ENCODE results near the gene CMPK2. TPM values are rescaled to one million over a fixed set of nuclear protein-coding genes. Genes with fewer than 3 reads are reported as not detected.

The CMPK2 gene
- total RNA-seq, 1 donor from 2014 or later: 0.49 TPM

- no peak for DNase-seq (ENCODE audit: low spot score)
- no peaks in the 10 kb centered on the region for H3K4me1 Mint-ChIP-seq (ENCODE audit: unreplicated experiment)
- peaks cover 28% of the 10 kb centered on the region for H3K9me3 Mint-ChIP-seq (ENCODE audit: unreplicated experiment)
- TF ChIP-seq CTCF (IDR thresholded peaks at IDR 0.05; ENCODE audit: unreplicated experiment): no peak
- H3K27ac Mint-ChIP-seq (ENCODE audit: unreplicated experiment): no peak overlapping the region
- H3K36me3 Mint-ChIP-seq (ENCODE audit: low read depth, unreplicated experiment): peaks cover 16% of the 10 kb centered on the region
- peaks cover 3% of the 10 kb centered on the region for H3K27me3 Mint-ChIP-seq (ENCODE audit: unreplicated experiment)
- no peak overlapping the region for H3K4me3 Mint-ChIP-seq (ENCODE audit: unreplicated experiment)
Measured at GRCh38 chr2:6845312-6845711, 20.4 kb downstream of the CMPK2 start.

GRCh38 chr2:6841537-6842287, 24.0 kb downstream of the CMPK2 start:
- no peak overlapping the region for H3K27ac Mint-ChIP-seq (ENCODE audit: unreplicated experiment)
- no peak overlapping the region for H3K4me3 Mint-ChIP-seq (ENCODE audit: unreplicated experiment)
- TF ChIP-seq CTCF (IDR thresholded peaks at IDR 0.05; ENCODE audit: unreplicated experiment): no peak
- H3K27me3 Mint-ChIP-seq (ENCODE audit: unreplicated experiment): peaks cover 3% of the 10 kb centered on the region
- peaks cover 29% of the 10 kb centered on the region for H3K9me3 Mint-ChIP-seq (ENCODE audit: unreplicated experiment)
- no peak for DNase-seq (ENCODE audit: low spot score)
- H3K4me1 Mint-ChIP-seq (ENCODE audit: unreplicated experiment): no peaks in the 10 kb centered on the region
- H3K36me3 Mint-ChIP-seq (ENCODE audit: low read depth, unreplicated experiment): peaks cover 13% of the 10 kb centered on the region

GRCh38 chr2:6838673-6839319, 26.9 kb downstream of the CMPK2 start:
- no peak for DNase-seq (ENCODE audit: low spot score)
- H3K4me3 Mint-ChIP-seq (ENCODE audit: unreplicated experiment): no peak overlapping the region
- peaks cover 3% of the 10 kb centered on the region for H3K27me3 Mint-ChIP-seq (ENCODE audit: unreplicated experiment)
- no peak overlapping the region for H3K27ac Mint-ChIP-seq (ENCODE audit: unreplicated experiment)
- TF ChIP-seq CTCF (IDR thresholded peaks at IDR 0.05; ENCODE audit: unreplicated experiment): no peak
- peaks cover 13% of the 10 kb centered on the region for H3K9me3 Mint-ChIP-seq (ENCODE audit: unreplicated experiment)
- no peaks in the 10 kb centered on the region for H3K36me3 Mint-ChIP-seq (ENCODE audit: low read depth, unreplicated experiment)
- no peaks in the 10 kb centered on the region for H3K4me1 Mint-ChIP-seq (ENCODE audit: unreplicated experiment)

- Mint-ChIP-seq H3K9me3 (ENCODE audit: unreplicated experiment) (peaks cover 9% of the 10 kb centered on the region), H3K27ac (ENCODE audit: unreplicated experiment) (no peak overlapping the region), H3K36me3 (ENCODE audit: low read depth, unreplicated experiment) (no peaks in the 10 kb centered on the region), H3K4me1 (ENCODE audit: unreplicated experiment) (no peaks in the 10 kb centered on the region), H3K4me3 (ENCODE audit: unreplicated experiment) (no peak overlapping the region), H3K27me3 (ENCODE audit: unreplicated experiment) (no peaks in the 10 kb centered on the region)
- no peak for TF ChIP-seq CTCF (IDR thresholded peaks at IDR 0.05; ENCODE audit: unreplicated experiment)
- DNase-seq (ENCODE audit: low spot score): no peak
Measured at GRCh38 chr2:6835467-6835866, 30.2 kb downstream of the CMPK2 start.

- H3K9me3 Mint-ChIP-seq (ENCODE audit: unreplicated experiment): peaks cover 13% of the 10 kb centered on the region
- H3K36me3 Mint-ChIP-seq (ENCODE audit: low read depth, unreplicated experiment): no peaks in the 10 kb centered on the region
- H3K27me3 Mint-ChIP-seq (ENCODE audit: unreplicated experiment): no peaks in the 10 kb centered on the region
- H3K4me3 Mint-ChIP-seq (ENCODE audit: unreplicated experiment): no peak overlapping the region
- H3K4me1 Mint-ChIP-seq (ENCODE audit: unreplicated experiment): no peaks in the 10 kb centered on the region
- H3K27ac Mint-ChIP-seq (ENCODE audit: unreplicated experiment): no peak overlapping the region
- TF ChIP-seq CTCF (IDR thresholded peaks at IDR 0.05; ENCODE audit: unreplicated experiment): no peak
- no peak for DNase-seq (ENCODE audit: low spot score)
Measured at GRCh38 chr2:6834163-6834562, 31.5 kb downstream of the CMPK2 start.

Data from endothelial cell (in vitro differentiated cells).